GM19467 (cell line): Measurements from ENCODE around the gene ST6GAL1.
"Not testable (repeated sequence)": the region's sequence is repeated elsewhere in the genome, so short reads cannot be mapped to it uniquely, and the experiment has no call there.

Source experiments
- ATAC-seq: cut with Tn5 transposase; IDR thresholded peaks from one replicate; pipeline ENCODE4 v1.9.1; 2021; ENCODE audit warnings: mild to moderate bottlenecking, moderate library complexity; ENCODE audit not compliant: unreplicated experiment

The ST6GAL1 gene

DNA sequence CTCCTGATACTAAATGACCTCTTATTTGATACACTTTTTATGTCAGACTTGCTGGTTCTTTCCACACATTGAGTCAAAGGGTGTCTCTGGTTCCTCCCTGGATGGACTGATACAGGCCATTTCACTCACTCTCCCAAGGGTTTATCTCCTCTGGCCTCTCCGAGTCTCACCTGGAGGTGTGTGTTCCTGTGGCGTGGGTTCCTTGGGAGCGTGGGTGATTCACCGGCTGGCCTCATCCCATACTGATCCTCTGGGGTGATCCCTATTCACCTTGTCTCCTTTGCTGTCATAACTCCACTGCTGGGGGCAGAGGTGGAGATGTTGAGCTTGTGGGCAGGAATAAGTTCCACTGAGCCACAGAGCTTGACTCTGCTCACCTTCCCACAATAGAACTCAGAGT is 61.1 kb downstream of the ST6GAL1 start:
- no peak for ATAC-seq

DNA sequence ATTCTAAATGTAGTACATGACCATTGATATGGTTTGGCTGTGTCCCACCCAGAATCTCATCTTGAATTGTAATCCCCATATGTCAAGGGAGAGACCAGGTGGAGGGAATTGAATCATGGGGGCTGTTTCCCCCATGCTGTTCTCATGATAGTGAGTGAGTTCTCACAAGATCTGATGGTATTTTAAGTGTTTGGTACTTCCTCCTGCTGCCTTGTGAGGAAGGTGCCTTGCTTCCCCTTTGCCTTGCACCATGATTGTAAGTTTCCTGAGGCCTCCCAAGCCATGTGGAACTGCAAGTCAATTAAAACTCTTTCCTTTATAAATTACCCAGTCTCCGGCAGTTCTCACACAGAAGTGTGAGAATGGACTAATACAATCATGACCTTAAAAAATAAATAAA is 61.8 kb downstream of the ST6GAL1 start:
- ATAC-seq = not testable (repeated sequence)

DNA sequence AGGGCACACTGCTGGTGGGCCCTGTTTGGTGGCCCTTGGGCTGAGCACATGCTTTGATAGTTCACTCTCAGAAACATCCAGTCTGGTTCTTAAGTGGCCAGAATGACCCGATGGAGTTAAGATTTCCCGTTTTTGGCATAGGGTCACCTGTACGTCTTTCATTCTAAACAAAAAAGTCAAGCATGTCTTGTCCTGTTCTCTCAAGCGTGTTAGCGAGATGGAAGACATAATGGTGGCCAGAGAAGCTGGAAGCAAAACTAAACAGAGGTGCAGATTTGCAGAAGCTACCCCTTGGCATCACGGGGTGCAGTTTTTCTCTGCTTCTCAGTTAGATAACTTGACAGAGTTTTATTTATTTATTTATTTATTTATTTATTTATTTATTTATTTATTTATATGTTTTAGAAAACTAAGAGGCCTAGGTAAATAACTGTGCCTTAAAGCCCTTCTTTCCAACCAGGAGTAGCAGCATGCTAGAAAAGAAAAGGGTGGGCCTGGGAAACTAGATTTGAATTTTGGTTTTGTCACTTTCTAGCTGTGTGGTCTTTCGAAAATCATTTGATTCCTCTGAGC is 63.0 kb downstream of the ST6GAL1 start:
- ATAC-seq = no peak

DNA sequence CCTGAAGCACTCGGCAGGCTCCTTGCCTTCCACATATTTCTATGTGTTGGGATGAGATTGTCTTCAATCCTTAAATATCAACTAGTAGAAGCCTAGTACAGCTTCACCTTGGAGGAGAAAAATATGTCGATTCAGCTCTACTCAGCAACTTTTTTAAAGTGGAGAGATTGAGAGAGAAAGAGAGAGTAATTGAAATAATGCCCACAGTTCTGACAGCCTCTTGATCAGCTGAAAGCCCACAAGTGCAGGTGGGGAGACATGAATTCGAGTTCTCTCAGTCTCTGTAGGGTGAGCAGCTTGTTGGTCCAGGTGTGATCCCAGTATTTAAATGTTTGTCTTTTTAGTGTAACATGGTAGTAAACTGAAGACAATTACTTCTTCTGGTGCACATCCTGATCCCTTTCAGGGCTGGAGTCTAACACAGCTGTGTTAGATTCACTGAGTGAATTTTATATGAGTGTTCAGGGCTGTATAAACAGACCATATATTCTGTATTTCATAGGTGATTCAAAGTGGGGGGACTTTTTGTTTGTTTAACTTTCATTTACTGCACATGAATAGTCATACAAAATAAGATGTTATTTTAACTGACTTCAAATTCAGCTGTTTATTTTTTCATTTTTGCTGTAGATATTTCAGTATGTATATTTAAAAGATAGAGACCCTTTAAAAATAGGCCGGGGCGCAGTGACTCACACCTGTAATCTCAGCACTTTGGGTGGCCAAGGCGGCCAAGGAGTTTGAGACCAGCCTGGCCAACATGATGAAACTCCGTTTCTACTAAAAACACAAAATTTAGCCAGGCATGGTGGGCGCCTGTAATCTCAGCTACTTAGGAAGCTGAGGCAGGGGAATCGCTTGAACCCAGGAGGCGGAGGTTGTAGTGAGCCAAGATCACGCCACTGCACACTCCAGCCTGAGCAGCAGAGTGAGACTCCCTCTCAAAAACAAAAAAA is 64.0 kb downstream of the ST6GAL1 start:
- ATAC-seq = no peak

DNA sequence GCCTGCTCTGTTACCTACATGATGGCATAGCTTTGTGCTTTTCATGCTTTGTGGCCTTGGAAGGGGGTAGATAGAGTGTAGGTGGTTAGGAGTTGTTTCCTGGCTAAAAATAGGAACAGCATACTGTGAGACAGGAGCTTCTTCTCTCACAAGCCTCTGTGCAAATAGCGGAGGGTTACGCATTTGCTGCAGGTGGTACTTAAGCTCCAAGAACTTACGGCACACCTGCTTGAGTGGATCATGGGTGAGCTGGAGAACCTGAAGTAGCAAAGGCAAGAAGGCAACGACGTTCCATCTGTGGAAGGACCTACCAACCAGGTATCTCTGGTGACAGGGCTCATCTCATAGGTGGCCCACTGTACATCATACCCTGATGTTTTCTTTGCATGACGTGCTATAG is 66.0 kb downstream of the ST6GAL1 start:
- ATAC-seq = no peak

DNA sequence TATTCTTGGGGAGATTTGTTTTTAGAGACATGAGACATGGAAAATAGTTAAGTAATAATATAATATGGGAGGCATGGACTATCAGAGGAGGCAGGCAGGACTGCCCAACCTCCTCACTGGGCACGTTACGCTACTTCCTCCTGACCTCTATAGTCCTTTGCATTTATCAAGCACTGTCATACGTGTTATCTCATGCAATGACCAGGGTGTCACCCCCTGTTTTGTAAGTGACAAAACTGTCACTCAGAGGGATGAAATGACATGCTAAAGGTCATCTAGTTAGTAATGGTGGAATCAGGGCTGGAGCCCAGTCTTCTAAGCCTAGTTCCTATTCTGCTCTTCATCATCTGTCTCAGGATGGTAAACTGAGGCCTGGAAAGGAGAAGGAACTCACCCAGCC is 66.7 kb downstream of the ST6GAL1 start:
- no peak for ATAC-seq

DNA sequence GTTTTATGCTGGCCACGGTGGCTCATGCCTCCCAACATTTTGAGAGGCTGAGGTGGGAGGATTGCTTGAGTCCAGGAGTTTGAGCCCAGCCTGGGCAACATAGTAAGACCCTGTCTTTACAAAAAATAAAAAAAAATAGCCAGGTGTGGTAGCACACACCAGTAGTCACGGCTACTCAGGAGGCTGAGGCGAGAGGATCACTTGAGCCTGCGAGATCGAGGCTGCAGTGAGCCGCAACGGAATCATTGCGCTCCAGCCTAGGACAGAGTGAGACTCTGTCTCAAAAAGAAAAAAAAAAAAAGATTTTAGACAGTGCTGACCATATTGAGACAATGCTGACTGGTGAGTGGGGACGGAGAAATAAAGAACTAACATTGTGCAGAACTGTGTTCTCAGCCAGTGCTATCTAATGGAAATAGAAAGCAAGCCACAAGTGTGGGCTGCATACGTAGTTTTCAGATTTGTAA is 67.2 kb downstream of the ST6GAL1 start:
- no peak for ATAC-seq

DNA sequence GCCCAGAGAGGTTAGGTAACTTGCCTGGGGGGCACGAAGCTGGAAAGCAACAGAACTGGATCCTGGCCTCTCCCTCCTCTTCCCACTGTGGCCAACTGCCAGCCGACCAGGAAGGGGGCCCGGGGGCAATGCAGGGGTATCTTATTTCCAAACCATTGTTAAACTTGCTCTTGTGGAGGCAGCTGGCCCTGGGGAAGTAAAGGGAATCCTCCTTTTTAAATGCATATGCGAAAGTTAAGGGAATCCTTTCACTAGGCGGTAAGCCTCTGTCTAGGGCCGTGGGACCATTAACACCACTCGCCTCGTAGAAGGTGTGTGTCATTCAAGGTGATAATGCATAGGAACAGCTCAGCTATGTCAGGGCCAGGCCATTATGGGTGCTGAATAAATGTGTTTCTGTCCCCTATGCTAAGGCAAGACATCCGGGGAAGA is 68.6 kb downstream of the ST6GAL1 start:
- no peak for ATAC-seq

DNA sequence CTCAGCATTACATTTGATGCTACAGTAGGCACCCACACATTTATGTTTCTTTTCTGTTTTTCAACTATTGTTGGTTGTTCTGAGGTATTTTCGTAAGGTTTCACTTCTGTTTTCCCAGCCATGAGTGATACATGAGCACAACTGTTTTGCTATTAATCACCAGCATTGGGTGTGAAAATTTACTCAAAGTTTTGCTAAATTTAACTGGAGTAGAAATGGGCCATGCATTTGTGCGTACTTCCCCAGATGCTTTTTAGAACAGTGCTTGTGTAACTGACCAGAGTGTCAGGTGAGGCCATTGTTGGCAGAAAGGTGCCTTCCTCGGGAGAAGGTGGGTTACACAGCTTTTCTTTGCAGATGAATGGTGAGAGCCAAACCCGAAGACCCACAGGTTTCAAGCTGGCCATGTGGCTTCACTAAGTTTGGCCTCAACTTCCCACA is 70.4 kb downstream of the ST6GAL1 start:
- peak; percentile 62 for ATAC-seq

DNA sequence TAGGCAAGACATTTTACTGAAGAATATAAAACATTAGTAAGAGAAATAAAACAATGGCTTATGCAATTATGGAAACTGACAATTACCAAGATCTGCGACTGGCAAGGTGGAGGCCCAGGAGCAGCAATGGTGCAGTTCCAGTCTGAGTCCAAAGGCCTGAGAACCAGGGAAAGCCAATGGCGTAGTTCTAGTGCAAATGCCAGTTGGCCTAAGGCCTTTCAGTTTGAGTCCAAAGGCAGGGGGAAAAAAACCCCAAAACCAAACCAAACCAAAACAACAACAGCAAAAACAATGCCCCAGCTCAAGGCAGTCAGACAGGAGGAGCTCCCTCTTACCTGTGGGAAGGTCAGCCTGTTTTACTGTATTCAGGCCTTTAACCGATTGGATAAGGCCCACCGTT is 72.6 kb downstream of the ST6GAL1 start:
- ATAC-seq = no peak

DNA sequence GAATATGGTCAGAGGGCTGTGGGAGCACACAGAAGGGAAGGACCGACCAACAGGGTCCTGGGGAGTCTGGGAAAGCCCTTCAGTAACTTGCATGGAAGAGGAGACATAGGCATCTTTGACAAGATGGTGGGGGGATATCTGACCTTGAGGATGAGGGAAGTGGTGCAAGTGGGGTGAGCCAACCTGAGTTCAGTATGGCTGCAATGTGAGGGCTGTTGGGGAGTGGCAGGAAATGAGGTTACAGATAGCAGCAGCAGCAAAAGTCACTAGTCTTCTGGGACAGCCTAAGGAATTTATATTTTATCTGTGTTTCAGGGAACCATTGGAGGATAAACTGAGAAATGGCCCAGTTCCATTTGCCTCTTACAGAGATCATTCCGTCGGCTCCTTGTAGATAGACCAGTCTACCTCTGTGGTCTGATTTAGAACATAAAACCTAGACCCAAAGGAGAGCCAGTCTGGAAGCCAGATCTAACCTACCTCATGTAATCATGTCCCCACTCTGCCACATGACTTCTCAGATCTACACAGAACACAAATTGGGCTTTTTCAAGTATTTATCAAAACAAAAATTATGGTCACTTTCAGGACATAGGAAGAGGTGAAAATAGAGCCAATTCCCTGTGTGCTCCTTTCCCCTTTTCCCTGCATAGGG is 75.6 kb downstream of the ST6GAL1 start:
- no peak for ATAC-seq

DNA sequence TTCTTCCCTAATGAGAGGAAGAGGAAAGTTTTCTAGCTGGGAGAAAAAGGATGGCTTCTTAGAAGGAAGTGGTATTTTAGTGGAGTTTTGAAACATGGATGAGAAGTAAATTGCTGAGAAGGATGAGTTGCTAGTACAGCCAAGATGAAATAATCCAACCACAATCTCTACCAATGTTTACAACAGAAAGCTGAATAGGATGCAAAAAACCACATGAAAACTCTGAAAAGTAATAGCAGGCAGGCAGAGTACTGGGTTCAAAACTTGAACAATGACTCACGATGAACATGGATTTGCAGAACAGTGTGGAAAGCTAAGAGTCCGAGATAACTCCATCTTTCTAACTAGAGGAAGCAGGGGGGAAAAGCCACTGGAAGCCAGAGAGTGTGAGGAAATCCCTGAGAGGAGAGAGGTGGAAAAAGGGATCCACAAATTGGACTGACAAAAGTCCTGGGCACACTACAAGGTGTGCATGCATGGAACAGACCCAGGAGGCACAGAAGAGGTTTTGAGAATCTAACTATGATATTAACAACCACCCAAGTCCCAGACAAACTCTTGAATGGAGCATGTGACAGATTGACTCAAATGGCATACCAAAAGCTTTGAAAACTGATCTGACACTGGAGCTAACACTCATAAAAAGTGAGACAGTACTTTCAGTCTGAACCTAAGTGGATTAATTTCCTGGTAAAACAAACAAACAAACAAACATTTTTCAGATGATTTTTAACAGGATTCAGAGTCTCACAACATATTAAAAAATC is 76.7 kb downstream of the ST6GAL1 start:
- ATAC-seq = no peak

DNA sequence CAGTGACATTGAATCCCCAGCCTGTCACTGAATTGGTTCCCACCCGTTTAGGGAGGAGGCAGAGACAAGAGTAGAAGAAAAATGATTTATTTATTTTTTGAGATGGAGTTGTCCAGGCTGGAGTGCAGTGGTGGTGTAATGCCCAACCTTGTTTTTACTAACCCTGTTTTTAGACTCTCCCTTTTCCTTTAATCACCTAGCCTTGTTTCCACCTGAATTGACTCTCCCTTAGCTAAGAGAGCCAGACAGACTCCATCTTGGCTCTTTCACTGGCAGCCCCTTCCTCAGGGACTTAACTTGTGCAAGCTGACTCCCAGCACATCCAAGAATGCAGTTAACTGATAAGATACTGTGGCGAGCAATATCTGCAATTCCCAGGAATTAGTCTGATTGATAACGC is 80.1 kb downstream of the ST6GAL1 start:
- ATAC-seq = not testable (repeated sequence)

DNA sequence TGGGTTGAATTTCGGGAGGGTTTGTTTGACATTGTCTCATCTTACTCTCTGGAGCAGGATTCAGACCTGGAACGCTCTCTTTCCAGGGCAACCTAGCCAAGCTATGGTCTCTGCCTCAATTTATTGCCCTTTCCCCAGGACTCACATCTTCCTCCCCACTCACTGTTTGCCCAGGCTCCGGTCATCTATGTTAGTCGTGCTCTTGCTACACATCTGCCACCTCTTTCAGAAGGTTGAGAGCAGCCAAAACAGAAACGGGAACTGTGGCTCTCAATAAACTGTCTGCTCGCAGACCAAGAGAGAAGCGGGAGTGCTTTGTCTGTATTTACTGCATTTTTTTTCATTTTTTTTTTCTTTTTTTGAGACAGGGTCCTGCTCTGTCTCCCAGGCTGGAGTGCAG is 81.6 kb downstream of the ST6GAL1 start:
- peak; percentile 34 for ATAC-seq

DNA sequence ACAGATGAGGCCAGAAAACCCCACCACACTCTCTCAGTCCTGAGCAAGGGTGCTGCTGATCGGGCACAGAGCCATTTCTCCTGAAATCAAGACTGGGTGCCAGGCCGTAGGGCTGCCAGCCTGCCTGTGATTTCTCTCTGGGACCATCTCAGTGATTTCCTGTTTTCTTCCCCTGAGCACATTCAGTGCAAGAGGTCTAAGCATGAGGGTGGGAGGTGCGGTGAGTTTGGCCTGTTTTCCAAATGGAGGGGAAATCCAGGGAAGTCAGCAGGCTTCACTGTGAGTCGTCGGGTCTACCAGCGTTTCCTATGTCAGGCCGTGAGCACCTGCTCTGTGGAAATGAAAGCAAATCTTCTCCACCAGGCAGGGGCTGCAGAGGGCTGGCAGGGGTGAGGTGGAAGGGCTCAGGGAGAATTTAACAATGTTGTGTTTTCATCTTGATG is 82.3 kb downstream of the ST6GAL1 start:
- ATAC-seq = no peak

DNA sequence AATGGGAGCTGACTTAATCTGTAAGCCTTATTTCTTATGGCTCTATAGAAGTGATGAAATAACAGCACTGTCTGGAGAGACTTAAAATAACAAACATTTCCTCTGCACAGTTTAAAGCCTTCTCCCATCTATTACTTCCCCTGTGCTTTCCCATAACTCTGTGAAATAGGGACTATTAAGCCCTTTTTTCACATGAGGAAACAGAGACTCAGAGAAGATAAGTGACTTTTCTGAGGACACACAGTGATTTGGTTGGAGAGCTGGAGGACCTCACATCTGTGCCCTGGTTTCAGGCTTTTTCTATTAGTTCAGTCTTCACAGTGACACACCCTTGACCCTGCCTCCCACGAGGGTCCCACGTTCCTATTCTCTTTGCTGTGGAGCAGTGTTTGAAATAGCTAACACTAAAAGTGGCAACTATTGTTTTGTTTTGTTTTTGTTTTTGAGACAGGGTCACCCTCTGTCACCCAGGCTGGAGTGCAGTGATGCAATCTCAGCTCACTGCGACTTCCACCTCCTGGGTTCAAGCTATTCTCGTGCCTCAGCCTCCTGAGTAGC is 82.9 kb downstream of the ST6GAL1 start:
- ATAC-seq = no peak

DNA sequence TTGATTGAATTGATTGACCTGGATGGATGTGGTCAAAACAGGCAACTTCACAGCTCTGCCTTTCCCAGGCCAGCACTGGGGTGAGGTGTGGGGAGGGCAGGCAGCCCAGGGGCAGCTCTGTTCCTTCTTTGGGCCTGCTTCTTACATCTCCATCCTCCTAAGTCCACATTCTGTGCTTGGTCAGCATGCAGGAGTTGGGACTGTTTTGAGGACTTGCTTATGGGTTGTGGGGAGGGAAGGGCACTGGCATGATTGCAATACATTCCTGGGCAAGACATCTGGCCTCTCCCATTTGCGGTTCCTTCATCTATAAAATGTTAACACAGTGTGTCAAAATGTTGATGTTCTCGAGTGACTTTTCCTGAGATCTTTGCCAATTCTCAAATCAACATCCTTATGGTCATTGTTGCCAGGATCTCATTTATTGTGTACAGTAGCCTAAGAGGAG is 84.1 kb downstream of the ST6GAL1 start:
- no peak for ATAC-seq

DNA sequence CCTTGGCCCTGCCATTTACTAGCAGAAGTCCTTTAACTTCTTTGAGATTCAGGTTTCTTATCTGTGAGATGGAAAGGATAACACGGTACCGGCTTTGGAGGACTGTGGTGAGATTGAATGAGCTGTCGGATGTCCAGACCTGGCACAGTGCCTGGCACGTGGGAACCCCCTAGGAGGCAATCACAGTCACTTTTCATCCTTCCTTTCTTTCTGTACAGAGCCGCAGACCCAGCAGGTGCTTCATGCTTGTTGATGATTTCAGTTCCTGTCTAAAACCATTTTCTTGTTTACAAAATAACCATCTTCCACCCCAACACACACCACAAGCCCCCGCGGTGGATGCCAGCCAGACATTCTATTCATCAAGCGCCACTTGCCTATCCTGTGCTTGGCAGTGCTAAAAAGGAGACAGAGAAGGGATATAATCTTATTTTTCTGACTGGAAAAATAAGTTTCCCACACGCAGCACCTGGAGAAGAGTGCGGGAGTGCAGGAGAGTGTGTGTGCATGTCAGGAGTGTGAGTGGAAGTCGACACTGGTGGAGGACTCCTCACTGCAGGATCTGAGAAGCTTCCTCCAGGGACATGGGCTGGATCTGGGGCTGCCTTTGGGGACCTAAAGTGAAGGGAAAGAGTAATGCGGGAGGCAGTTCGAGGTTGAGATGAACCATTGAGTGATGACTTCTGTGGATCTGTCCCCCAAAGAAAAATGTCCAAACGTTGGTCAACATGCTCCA is 85.7 kb downstream of the ST6GAL1 start:
- ATAC-seq = peak; percentile 51

DNA sequence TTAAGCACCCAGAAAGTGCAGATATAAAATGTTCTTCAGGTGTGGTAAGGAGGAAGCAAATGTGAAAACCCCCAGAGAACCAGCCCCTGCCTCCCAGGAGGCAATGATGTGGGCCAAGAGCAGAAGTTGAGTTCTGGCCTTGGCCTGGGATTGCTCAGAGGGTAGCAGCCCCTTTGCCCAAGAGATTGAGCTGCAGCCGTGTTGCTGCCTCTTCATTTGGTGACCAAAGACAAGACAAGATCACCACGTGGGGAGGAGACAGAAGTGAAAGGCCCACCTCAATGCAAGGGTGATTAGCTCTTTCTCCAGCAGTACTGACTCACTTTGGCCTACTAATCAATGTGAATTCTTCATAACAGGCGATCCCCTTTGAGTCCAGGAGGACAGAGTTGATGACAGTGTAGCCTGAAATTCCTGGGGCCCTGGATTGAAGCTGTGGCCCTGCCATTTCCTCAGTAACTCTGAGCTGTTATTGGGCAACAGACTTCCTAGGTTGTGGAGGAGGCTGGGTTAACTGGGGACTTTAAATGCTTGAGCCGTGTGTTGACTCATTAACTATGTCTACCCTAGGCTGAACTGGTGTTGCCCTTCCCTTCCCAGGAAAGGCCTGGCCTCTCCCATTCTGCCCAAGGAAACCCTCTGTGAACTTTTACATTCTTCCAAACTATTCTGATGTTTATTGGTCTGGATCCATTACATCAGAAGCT is 86.5 kb downstream of the ST6GAL1 start:
- no peak for ATAC-seq
